ENCODE data around the gene FOXA2. TPM values are rescaled to one million over a fixed set of nuclear protein-coding genes. Genes with fewer than 3 reads are reported as not detected.

Gene FOXA2
- total RNA-seq, 2 donors from 2014 or later = 0.34 to 0.59 TPM

GRCh38 chr20:22585786-22586493, 1.6 kb upstream of the FOXA2 start:
- Histone ChIP-seq H3K9me3 (no peaks in the 10 kb centered on the region), H3K36me3 (no peaks in the 10 kb centered on the region), H3K4me1 (replicated peaks) (no peaks in the 10 kb centered on the region), H3K27ac (no peak overlapping the region), H3K27me3 (replicated peaks; ENCODE audit: insufficient read depth) (peaks cover 36% of the 10 kb centered on the region), H3K4me3 (no peak overlapping the region)
- 47% methylated on average over 29 of the region's 29 CpGs for WGBS
- intact Hi-C loops (cut with DNase I) = no loop called here
- TF ChIP-seq POLR2AphosphoS5 (IDR thresholded peaks at IDR 0.05) (no peak), POLR2A (IDR thresholded peaks at IDR 0.05) (no peak), CTCF (IDR thresholded peaks at IDR 0.05) (no peak)
- DNase-seq (ENCODE audit: low spot score) = no peak

GRCh38 chr20:22584922-22585785, 782 bp upstream of the FOXA2 start:
- H3K36me3 ChIP-seq = no peaks in the 10 kb centered on the region
- intact Hi-C loops (cut with DNase I) = no loop called here
- 4% methylated on average over 45 of the region's 58 CpGs for WGBS
- H3K4me3 ChIP-seq = peak overlapping the region; percentile 3 to 19
- no peak overlapping the region for H3K27ac ChIP-seq
- peaks cover 42% of the 10 kb centered on the region for H3K27me3 ChIP-seq (replicated peaks; ENCODE audit: insufficient read depth)
- DNase-seq (ENCODE audit: low spot score) = no peak
- TF ChIP-seq POLR2A (IDR thresholded peaks at IDR 0.05) (no peak), CTCF (IDR thresholded peaks at IDR 0.05) (no peak), POLR2AphosphoS5 (IDR thresholded peaks at IDR 0.05) (no peak)
- H3K4me1 ChIP-seq (replicated peaks) = no peaks in the 10 kb centered on the region
- no peaks in the 10 kb centered on the region for H3K9me3 ChIP-seq

- DNase-seq (ENCODE audit: low spot score) = no peak
- TF ChIP-seq POLR2A (IDR thresholded peaks at IDR 0.05) = no peak
- no peak for TF ChIP-seq CTCF (IDR thresholded peaks at IDR 0.05)
- TF ChIP-seq POLR2AphosphoS5 (IDR thresholded peaks at IDR 0.05) = no peak
- H3K9me3 ChIP-seq = no peaks in the 10 kb centered on the region
- peaks cover 45% of the 10 kb centered on the region for H3K27me3 ChIP-seq (replicated peaks; ENCODE audit: insufficient read depth)
- under 1% methylated on average over 31 of the region's 41 CpGs for WGBS
- peaks cover 3% of the 10 kb centered on the region for H3K4me1 ChIP-seq (replicated peaks)
- intact Hi-C loops (cut with DNase I) = no loop called here
- no peak overlapping the region for H3K27ac ChIP-seq
- peak overlapping the region; percentile 5 to 26 for H3K4me3 ChIP-seq
- no peaks in the 10 kb centered on the region for H3K36me3 ChIP-seq
Observed at GRCh38 chr20:22583773-22584521, 425 bp downstream of the FOXA2 start.

- H3K36me3 ChIP-seq = no peaks in the 10 kb centered on the region
- intact Hi-C loops (cut with DNase I) = no loop called here
- peak overlapping the region in 1 of 2 donors; percentile 26 for H3K4me3 ChIP-seq
- peaks cover 5% of the 10 kb centered on the region for H3K4me1 ChIP-seq (replicated peaks)
- no peaks in the 10 kb centered on the region for H3K9me3 ChIP-seq
- H3K27ac ChIP-seq = no peak overlapping the region
- H3K27me3 ChIP-seq (replicated peaks; ENCODE audit: insufficient read depth) = peaks cover 48% of the 10 kb centered on the region
- no peak for DNase-seq (ENCODE audit: low spot score)
- 3% methylated on average over 65 of the region's 66 CpGs for WGBS
- TF ChIP-seq POLR2AphosphoS5 (IDR thresholded peaks at IDR 0.05) = no peak
- no peak for TF ChIP-seq POLR2A (IDR thresholded peaks at IDR 0.05)
- TF ChIP-seq CTCF (IDR thresholded peaks at IDR 0.05) = no peak
Observed at GRCh38 chr20:22582964-22583772, 1.2 kb downstream of the FOXA2 start.

Measured in prostate gland (tissue), 2 donors.